Measurements from ENCODE around the gene GDPD4. TPM values are rescaled to one million over a fixed set of nuclear protein-coding genes. Genes with fewer than 3 reads are reported as not detected.

The GDPD4 gene
- total RNA-seq, 1 donor from 2014 or later = 0.08 TPM

DNA sequence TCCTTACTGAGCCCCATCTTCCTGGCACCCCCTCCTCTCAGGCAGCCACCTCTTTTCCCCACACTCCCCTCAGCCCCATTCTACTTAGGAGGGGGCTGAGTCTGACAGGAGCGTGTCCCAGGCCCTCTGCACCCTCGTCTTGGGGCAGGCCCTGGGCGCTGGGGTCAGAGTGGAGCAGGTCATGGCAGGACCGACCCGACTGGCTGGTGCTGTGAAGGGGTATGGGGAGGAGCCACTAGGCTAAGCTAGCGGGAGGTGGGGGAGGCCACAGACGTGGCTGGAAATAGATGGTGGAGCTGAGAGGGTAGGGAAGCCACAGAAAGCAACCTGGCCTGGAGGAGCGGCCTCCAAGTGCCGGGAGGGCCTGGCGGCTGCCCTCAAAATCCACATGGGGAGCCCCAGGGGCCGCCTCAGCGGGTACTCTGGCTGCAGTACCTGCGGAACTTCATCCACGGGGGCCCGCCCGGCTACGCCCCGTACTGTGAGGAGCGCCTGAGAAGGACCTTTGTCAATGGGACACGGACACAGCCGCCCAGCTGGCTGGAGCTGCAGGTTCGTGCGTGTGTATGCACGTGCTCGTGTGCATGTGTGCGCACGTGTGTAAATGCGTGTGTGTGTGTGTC lies 111.8 kb downstream of the GDPD4 start:
- no peaks in the 10 kb centered on the region for H3K36me3 ChIP-seq (ENCODE audit: control insufficient read depth, insufficient read depth, low read length)
- H3K27me3 ChIP-seq (ENCODE audit: control insufficient read depth, insufficient read depth, low read length) = no peaks in the 10 kb centered on the region
- DNase-seq (ENCODE audit: low read depth) = no peak
- H3K4me3 ChIP-seq (ENCODE audit: low read depth, low read length) = no peak overlapping the region
- TF ChIP-seq, protein P1, sequence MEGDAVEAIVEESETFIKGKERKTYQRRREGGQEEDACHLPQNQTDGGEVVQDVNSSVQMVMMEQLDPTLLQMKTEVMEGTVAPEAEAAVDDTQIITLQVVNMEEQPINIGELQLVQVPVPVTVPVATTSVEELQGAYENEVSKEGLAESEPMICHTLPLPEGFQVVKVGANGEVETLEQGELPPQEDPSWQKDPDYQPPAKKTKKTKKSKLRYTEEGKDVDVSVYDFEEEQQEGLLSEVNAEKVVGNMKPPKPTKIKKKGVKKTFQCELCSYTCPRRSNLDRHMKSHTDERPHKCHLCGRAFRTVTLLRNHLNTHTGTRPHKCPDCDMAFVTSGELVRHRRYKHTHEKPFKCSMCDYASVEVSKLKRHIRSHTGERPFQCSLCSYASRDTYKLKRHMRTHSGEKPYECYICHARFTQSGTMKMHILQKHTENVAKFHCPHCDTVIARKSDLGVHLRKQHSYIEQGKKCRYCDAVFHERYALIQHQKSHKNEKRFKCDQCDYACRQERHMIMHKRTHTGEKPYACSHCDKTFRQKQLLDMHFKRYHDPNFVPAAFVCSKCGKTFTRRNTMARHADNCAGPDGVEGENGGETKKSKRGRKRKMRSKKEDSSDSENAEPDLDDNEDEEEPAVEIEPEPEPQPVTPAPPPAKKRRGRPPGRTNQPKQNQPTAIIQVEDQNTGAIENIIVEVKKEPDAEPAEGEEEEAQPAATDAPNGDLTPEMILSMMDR (IDR thresholded peaks at IDR 0.05; ENCODE audit: insufficient read depth, low read length, poor library complexity, severe bottlenecking) = no peak

DNA sequence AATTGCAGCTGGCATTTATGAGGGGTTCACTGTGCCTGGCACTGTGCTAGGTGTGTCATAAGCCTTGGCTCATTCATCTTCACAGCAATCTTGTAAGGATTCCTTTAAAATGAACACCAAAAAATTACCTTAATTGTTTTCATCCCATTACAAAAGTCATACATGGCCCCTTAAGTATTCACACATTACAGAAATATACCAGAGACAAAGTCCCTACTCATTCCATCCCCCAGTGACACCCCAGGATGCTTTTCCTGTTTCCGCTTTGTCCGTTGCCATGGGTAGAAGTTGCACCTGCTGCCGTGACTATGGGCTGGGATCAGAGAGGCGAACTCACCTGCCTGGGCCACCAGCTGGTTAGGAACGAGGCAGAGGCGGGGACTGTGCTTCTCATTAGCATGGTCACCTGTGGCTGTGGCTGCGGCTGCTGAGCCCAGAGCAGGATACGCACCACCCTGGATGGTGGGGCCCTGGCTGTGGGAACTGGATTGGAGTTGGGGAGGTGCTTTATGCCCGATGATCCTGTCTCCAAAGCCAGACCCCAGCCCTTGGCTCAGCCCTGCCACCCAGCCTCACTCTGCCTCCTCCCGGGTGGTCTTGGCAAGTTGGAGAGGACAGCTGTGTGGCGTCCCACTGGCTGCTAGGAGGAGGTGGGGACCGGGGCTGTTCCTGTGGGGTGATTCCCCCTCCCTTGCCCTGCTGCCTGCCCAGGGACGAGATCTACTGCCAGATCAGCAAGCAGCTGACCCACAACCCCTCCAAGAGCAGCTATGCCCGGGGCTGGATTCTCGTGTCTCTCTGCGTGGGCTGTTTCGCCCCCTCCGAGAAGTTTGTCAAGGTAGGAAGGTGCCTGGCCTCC lies 112.6 kb downstream of the GDPD4 start:
- Histone ChIP-seq H3K36me3 (ENCODE audit: control insufficient read depth, insufficient read depth, low read length) (no peaks in the 10 kb centered on the region), H3K4me3 (ENCODE audit: low read depth, low read length) (no peak overlapping the region), H3K27me3 (ENCODE audit: control insufficient read depth, insufficient read depth, low read length) (peaks cover 2% of the 10 kb centered on the region)
- DNase-seq (ENCODE audit: low read depth) = no peak
- TF ChIP-seq, protein P1 (IDR thresholded peaks at IDR 0.05; ENCODE audit: insufficient read depth, low read length, poor library complexity, severe bottlenecking) = no peak

DNA sequence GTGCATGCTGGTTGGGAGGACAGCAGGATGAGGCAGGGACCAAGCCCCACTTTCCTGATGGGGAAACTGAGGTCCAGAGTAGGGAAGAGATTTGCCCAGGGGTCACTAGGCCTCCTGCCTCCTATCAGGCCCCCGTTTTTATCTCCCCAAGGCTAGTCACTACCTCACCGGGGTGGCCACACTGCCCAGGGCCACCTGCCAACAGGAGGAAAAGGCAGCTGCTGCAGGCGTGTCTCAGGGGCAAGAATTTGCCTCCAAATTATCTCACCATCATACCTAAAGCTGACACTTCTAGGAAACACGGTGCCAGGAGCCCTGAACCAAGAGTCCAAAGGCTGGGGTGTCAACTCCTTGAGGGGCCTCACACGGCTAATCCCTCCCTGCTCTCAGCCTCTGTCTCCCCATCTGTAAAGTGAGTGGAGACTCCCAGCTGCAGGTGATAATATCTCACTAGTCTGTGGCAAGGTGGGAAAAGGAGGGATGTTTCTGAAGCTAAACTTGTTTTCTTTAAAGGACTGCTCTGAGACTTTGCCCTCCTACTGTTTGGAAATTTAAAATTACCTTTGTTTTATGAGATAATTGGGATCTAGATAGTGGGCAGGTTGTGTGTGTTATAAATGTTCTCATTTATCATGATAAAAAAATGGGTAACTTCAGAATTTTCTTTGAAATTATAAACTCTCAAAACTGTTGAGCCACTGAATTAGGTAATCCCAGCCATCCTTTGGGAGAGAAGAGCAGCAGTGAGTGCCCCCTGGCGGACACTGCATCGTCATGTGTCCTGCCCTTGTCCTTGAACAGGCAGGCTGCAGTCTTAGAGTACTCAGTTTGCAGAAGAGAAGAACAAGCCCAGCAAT lies 113.5 kb downstream of the GDPD4 start:
- TF ChIP-seq, protein P1 (IDR thresholded peaks at IDR 0.05; ENCODE audit: insufficient read depth, low read length, poor library complexity, severe bottlenecking) = peak; percentile 88
- Histone ChIP-seq H3K4me3 (ENCODE audit: low read depth, low read length) (no peak overlapping the region), H3K27me3 (ENCODE audit: control insufficient read depth, insufficient read depth, low read length) (peaks cover 9% of the 10 kb centered on the region), H3K36me3 (ENCODE audit: control insufficient read depth, insufficient read depth, low read length) (no peaks in the 10 kb centered on the region)
- DNase-seq (ENCODE audit: low read depth) = peak; percentile 32

DNA sequence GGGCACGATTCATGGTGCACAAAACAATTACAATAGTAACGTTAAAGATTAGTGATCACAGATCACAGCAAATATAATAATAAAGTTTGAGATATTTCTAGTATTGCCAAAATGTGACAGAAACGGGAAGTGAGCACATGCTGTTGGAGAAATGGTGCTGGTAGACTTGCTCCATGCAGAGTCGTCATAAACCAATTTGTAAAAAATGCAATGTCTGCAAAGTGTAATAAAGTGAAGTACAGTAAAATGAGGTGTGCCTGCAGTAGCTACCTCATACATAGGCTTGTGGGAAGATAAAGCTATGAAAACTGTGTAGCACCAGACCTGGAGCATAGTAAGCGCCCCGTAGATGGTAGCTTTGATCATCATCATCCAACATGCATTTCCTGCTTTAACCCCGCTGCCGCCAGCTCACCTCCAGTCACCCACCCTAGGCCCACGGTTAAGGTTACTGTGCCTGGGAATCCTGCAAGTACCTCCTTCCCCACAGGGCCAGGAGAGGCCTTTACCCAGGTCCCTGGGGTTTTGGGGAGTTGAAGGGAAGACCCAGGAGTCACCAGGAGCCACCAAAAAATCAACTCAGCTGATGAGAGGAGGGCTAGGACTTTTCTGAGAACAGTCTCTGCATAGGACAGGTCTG lies 114.3 kb downstream of the GDPD4 start:
- Histone ChIP-seq H3K36me3 (ENCODE audit: control insufficient read depth, insufficient read depth, low read length) (no peaks in the 10 kb centered on the region), H3K4me3 (ENCODE audit: low read depth, low read length) (no peak overlapping the region), H3K27me3 (ENCODE audit: control insufficient read depth, insufficient read depth, low read length) (peaks cover 13% of the 10 kb centered on the region)
- DNase-seq (ENCODE audit: low read depth) = no peak
- TF ChIP-seq, protein P1 (IDR thresholded peaks at IDR 0.05; ENCODE audit: insufficient read depth, low read length, poor library complexity, severe bottlenecking) = no peak

DNA sequence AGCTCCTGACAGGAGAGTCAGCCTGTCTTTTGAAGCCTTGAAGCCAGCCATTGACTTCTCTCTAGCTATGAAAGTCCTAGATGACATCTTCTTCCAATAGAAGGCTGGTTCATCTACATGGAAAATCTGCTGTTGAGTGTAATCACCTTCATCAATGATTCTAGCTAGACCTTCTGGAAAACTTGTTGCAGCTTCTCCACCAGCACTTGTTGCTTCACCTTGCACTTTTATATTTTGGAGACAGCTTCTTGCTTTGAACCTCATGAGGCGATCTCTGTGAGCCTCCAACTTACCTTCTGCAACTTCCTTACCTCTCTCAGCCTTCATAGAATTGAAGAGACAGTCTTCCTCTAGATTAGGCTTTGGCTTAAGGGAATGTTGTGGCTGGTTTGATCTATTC lies 115.2 kb downstream of the GDPD4 start:
- no peak overlapping the region for H3K4me3 ChIP-seq (ENCODE audit: low read depth, low read length)
- H3K36me3 ChIP-seq (ENCODE audit: control insufficient read depth, insufficient read depth, low read length) = no peaks in the 10 kb centered on the region
- DNase-seq (ENCODE audit: low read depth) = no peak
- H3K27me3 ChIP-seq (ENCODE audit: control insufficient read depth, insufficient read depth, low read length) = peaks cover 15% of the 10 kb centered on the region
- TF ChIP-seq, protein P1 (IDR thresholded peaks at IDR 0.05; ENCODE audit: insufficient read depth, low read length, poor library complexity, severe bottlenecking) = no peak
